ENCODE results near the gene CMSS1.

- TF ChIP-seq CTCF (IDR thresholded peaks at IDR 0.05; ENCODE audit: low read length) (no peak), EZH2 (IDR thresholded peaks at IDR 0.05; ENCODE audit: borderline replicate concordance, low read length) (no peak)
Observed at GRCh38 chr3:99928771-99929744, 111.4 kb downstream of the CMSS1 start.

All from OCI-LY1 (cell line).